K562 (cell line): Measurements from ENCODE around the gene C20orf141. TPM values are rescaled to one million over a fixed set of nuclear protein-coding genes. Genes with fewer than 3 reads are reported as not detected.
A peak's percentile ranks its signal among the peaks of the same experiment; 100 is the strongest.

Experiments
- CHD2 ChIP-seq: IDR thresholded peaks from 2 replicates; pipeline ENCODE4 v1.6.1; 2011; ENCODE audit warnings: low read depth, low read length
- EWSR1 ChIP-seq: fragments of 450-650 bp; IDR thresholded peaks from 2 replicates; pipeline ENCODE4 v1.6.1; 2018; ENCODE audit warnings: borderline replicate concordance, mild to moderate bottlenecking, low read depth, moderate library complexity; ENCODE audit not compliant: partially characterized antibody
- GABPB2 ChIP-seq: fragments of 250-450 bp; sonication (Bioruptor Pico); conservative IDR thresholded peaks from 2 replicates; pipeline ENCODE4 v1.5.1; 2021; ENCODE audit warnings: mild to moderate bottlenecking
- GATA2 ChIP-seq: sonication (generic); formaldehyde crosslinking; IDR thresholded peaks from 2 replicates; pipeline ENCODE4 v1.4.0; 2020; ENCODE audit warnings: mild to moderate bottlenecking, missing genetic modification reagents
- HMG20A ChIP-seq: fragments of 450-650 bp; formaldehyde crosslinking; conservative IDR thresholded peaks from 2 replicates; pipeline ENCODE4 v1.4.0; 2020; ENCODE audit warnings: mild to moderate bottlenecking, mixed read lengths
- HMG20B ChIP-seq: fragments of 250-450 bp; sonication (Bioruptor Pico); IDR thresholded peaks from 2 replicates; pipeline ENCODE4 v1.5.0; 2021; ENCODE audit warnings: mild to moderate bottlenecking
- KAT7 ChIP-seq: sonication (generic); formaldehyde crosslinking; IDR thresholded peaks from 2 replicates; pipeline ENCODE4 v1.8.0; 2022; ENCODE audit warnings: missing genetic modification reagents, mild to moderate bottlenecking, borderline replicate concordance
- NONO ChIP-seq, 2 experiments: fragments of 200-400 bp in 1 of 2; fragments of 450-650 bp in 1 of 2; formaldehyde crosslinking in 1 of 2; IDR thresholded peaks; 2 replicates each; pipeline ENCODE4 v1.6.1; 2017; ENCODE audit warnings: low read depth in 2 of 2, mild to moderate bottlenecking in 2 of 2, moderate library complexity in 2 of 2, low read length in 1 of 2
- POLR3G ChIP-seq: IDR thresholded peaks from 2 replicates; pipeline ENCODE4 v1.6.1; 2011; ENCODE audit not compliant: insufficient read length, insufficient replicate concordance; ENCODE audit errors: extremely low read depth
- PYGO2 ChIP-seq: fragments of 450-650 bp; IDR thresholded peaks from 2 replicates; pipeline ENCODE4 v1.6.1; 2016; ENCODE audit warnings: mild to moderate bottlenecking, missing genetic modification characterization, moderate library complexity, missing compliant biosample characterization
- RB1 ChIP-seq: fragments of 450-650 bp; IDR thresholded peaks from 2 replicates; pipeline ENCODE4 v1.6.1; 2017; ENCODE audit warnings: low read depth, mild to moderate bottlenecking
- SRF ChIP-seq, 2 experiments: fragments of 250-450, 450-650 bp in 1 of 2; sonication (Bioruptor Pico) in 1 of 2; sonication (generic) in 1 of 2; formaldehyde crosslinking; IDR thresholded peaks; 2 replicates each; pipeline versions ENCODE4 v1.5.0 to v1.5.1; 2020 to 2022; ENCODE audit warnings: mild to moderate bottlenecking in 1 of 2, missing genetic modification reagents in 1 of 2
- SRSF9 ChIP-seq: fragments of 200-400 bp; formaldehyde crosslinking; IDR thresholded peaks from 2 replicates; pipeline ENCODE4 v1.6.1; 2017; ENCODE audit warnings: low read depth, low read length, borderline replicate concordance
- TAF7 ChIP-seq: fragments of 450-650 bp; IDR thresholded peaks from 2 replicates; pipeline ENCODE4 v1.6.1; 2016; ENCODE audit warnings: missing genetic modification characterization, missing compliant biosample characterization
- ZNF253 ChIP-seq: fragments of 250-450 bp; sonication (Bioruptor Pico); conservative IDR thresholded peaks from 2 replicates; pipeline ENCODE4 v1.6.1; 2021; ENCODE audit warnings: mild to moderate bottlenecking
- ZNF79 ChIP-seq: fragments of 250-450 bp; sonication (Bioruptor Pico); IDR thresholded peaks from 2 replicates; pipeline ENCODE4 v1.4.0; 2020; ENCODE audit warnings: low read depth, mild to moderate bottlenecking, moderate library complexity
- polyA plus RNA-seq, 8 experiments: library from polyadenylated mRNA; depleted of rRNA in 4 of 8; stranded (reverse) in 5 of 8; unstranded in 3 of 8; fragments of >200 nt; fragmentation: Nextera tagmentation in 2 of 8; fragmentation: Illumina TruSeq in 1 of 8; extraction: Ambion mirVana in 2 of 8; extraction: Trizol in 1 of 8; gene quantifications; 2 replicates each; pipeline versions ENCODE4 v1.2.1 to v1.2.3, GENCODE V29; 2011 to 2014; ENCODE audit warnings: inconsistent platforms in 1 of 8, missing spikeins in 1 of 8
- total RNA-seq, 7 experiments: library from RNA; depleted of rRNA in 6 of 7; stranded (reverse); fragments of >200 nt in 6 of 7; fragmentation: Illumina TruSeq in 2 of 7; extraction: Trizol in 2 of 7; gene quantifications; 2 replicates each; pipeline versions ENCODE4 v1.2.1 to v1.2.3, GENCODE V29; 2011 to 2021; ENCODE audit warnings: low replicate concordance in 1 of 7
- TF ChIP-seq, protein P1 (sequence below): fragments of 450-650 bp; formaldehyde crosslinking; IDR thresholded peaks from 2 replicates; pipeline ENCODE4 v1.4.0; 2022; ENCODE audit warnings: mild to moderate bottlenecking, moderate library complexity
- TF ChIP-seq, protein P2 (sequence below): fragments of 450-650 bp; IDR thresholded peaks from 2 replicates; pipeline ENCODE4 v1.6.1; 2016
- TF ChIP-seq, protein P3 (sequence below): sonication (generic); formaldehyde crosslinking; IDR thresholded peaks from 2 replicates; pipeline ENCODE4 v1.8.0; 2022; ENCODE audit warnings: mild to moderate bottlenecking, missing genetic modification reagents
- TF ChIP-seq, protein P4 (sequence below): fragments of 450-650 bp; formaldehyde crosslinking; IDR thresholded peaks from 2 replicates; pipeline ENCODE4 v1.4.0; 2020; ENCODE audit warnings: mild to moderate bottlenecking, moderate library complexity

Gene C20orf141
- total and polyA plus RNA-seq, 9 of the 15 experiments (the other 6 are each of a cell fraction or from before 2014, with no cell fraction given) = not detected

DNA sequence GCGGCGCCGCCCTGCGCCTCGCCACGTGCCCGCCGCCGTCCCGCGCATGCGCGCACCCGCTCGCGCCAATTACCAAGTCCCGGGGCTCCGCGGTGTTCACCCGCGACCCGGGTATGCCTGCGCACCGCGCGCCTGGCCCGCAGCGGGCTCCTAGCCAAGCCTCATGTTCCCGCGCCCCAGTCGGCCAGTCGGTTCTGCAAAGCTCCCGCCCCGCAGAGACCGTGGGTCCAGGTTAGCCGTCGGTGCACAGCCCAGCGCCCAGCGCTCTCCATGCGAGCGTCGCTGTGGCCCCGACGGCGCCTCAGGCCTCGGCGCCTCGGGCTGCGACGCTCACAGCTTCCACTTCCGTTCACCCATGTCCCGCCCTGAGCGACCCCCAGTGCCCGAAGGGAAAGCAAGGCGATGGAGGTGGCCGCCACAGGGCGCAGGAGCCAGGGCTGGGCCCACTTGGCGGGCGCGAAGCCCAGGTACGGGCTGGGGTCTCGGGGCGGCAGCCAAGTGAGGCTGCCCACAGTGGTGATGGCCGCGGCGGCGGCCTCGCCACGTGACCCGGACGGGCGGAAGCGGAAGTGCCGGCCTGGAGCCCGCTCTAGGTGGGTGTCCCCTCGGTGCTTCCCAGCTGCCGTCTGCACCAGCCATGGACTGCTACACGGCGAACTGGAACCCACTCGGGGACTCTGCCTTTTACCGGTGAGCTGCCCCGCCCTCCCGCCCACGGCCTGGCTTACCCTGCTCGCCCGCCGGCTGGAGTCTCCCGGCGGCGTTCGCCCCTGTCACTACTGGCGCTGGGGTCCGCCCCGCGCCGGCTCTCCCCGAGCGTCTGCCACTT lies 25.6 kb downstream of the C20orf141 start, which contains the start of the genes PCED1A and VPS16 (continued):
- TF ChIP-seq, protein P1, sequence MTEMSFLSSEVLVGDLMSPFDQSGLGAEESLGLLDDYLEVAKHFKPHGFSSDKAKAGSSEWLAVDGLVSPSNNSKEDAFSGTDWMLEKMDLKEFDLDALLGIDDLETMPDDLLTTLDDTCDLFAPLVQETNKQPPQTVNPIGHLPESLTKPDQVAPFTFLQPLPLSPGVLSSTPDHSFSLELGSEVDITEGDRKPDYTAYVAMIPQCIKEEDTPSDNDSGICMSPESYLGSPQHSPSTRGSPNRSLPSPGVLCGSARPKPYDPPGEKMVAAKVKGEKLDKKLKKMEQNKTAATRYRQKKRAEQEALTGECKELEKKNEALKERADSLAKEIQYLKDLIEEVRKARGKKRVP (CRISPR knock-in tag) = no peak
- peak; percentile 60; the same call in 1 of the 2 replicates for TF ChIP-seq RB1
- TF ChIP-seq PYGO2 (tag) = no peak
- TF ChIP-seq, protein P2, sequence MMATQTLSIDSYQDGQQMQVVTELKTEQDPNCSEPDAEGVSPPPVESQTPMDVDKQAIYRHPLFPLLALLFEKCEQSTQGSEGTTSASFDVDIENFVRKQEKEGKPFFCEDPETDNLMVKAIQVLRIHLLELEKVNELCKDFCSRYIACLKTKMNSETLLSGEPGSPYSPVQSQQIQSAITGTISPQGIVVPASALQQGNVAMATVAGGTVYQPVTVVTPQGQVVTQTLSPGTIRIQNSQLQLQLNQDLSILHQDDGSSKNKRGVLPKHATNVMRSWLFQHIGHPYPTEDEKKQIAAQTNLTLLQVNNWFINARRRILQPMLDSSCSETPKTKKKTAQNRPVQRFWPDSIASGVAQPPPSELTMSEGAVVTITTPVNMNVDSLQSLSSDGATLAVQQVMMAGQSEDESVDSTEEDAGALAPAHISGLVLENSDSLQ = peak; percentile 17; the same call in 1 of the 2 replicates
- no peak for TF ChIP-seq ZNF253 (CRISPR knock-in tag)
- TF ChIP-seq NONO (IDR thresholded peaks at IDR 0.05; ENCODE audit: low read depth in 2 of 2, low read length in 1 of 2) = peak in 1 of 2 experiments; percentile 16; a peak in 1 of 4 replicates
- no peak for TF ChIP-seq ZNF79 (CRISPR knock-in tag)
- no peak for TF ChIP-seq SRF (CRISPR knock-in tag; IDR thresholded peaks at IDR 0.05)
- peak; percentile 81; the same call in 1 of the 2 replicates for TF ChIP-seq KAT7 (CRISPR knock-in tag)
- no peak for TF ChIP-seq HMG20B (CRISPR knock-in tag)
- TF ChIP-seq, protein P3, sequence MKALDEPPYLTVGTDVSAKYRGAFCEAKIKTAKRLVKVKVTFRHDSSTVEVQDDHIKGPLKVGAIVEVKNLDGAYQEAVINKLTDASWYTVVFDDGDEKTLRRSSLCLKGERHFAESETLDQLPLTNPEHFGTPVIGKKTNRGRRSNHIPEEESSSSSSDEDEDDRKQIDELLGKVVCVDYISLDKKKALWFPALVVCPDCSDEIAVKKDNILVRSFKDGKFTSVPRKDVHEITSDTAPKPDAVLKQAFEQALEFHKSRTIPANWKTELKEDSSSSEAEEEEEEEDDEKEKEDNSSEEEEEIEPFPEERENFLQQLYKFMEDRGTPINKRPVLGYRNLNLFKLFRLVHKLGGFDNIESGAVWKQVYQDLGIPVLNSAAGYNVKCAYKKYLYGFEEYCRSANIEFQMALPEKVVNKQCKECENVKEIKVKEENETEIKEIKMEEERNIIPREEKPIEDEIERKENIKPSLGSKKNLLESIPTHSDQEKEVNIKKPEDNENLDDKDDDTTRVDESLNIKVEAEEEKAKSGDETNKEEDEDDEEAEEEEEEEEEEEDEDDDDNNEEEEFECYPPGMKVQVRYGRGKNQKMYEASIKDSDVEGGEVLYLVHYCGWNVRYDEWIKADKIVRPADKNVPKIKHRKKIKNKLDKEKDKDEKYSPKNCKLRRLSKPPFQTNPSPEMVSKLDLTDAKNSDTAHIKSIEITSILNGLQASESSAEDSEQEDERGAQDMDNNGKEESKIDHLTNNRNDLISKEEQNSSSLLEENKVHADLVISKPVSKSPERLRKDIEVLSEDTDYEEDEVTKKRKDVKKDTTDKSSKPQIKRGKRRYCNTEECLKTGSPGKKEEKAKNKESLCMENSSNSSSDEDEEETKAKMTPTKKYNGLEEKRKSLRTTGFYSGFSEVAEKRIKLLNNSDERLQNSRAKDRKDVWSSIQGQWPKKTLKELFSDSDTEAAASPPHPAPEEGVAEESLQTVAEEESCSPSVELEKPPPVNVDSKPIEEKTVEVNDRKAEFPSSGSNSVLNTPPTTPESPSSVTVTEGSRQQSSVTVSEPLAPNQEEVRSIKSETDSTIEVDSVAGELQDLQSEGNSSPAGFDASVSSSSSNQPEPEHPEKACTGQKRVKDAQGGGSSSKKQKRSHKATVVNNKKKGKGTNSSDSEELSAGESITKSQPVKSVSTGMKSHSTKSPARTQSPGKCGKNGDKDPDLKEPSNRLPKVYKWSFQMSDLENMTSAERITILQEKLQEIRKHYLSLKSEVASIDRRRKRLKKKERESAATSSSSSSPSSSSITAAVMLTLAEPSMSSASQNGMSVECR = no peak; the same call in 1 of the 2 replicates
- TF ChIP-seq, protein P4, sequence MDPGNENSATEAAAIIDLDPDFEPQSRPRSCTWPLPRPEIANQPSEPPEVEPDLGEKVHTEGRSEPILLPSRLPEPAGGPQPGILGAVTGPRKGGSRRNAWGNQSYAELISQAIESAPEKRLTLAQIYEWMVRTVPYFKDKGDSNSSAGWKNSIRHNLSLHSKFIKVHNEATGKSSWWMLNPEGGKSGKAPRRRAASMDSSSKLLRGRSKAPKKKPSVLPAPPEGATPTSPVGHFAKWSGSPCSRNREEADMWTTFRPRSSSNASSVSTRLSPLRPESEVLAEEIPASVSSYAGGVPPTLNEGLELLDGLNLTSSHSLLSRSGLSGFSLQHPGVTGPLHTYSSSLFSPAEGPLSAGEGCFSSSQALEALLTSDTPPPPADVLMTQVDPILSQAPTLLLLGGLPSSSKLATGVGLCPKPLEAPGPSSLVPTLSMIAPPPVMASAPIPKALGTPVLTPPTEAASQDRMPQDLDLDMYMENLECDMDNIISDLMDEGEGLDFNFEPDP (CRISPR knock-in tag) = no peak
- TF ChIP-seq POLR3G = no peak
- TF ChIP-seq HMG20A (CRISPR knock-in tag) = no peak
- no peak for TF ChIP-seq EWSR1
- no peak for TF ChIP-seq CHD2
- peak; percentile 50 for TF ChIP-seq TAF7 (tag)
- TF ChIP-seq GABPB2 (CRISPR knock-in tag) = no peak
- TF ChIP-seq GATA2 (CRISPR knock-in tag) = no peak
- no peak for TF ChIP-seq SRSF9
